ENCODE data around the gene SNAP23. TPM values are rescaled to one million over a fixed set of nuclear protein-coding genes. Genes with fewer than 3 reads are reported as not detected.

SNAP23 gene
- total RNA-seq, 1 donor from 2014 or later, result 68.4 TPM

DNA sequence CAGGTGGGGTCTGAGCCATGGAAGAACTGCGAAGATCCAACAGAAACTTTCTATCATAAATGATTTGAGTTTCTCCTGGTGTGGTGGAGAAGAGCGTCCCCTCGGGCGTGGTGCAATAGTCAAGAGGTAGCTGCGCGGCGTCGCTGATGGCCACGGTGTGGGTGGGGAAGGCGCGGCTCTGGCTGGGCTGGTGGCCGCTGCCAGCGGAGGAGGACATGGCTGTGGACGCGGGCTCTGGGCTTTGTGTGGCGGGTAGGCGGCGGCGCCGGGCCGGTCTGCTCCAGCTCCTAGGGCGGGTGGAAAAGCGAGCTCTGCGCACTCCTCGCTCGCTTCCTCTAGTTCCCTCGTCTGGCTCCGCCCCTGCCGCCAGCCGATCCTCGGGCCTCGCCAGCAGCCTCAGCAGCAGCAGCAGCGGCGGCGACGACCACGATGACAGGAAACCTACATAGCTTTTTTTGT lies 85.9 kb downstream of the SNAP23 start:
- peak overlapping the region; percentile 57 for H3K27ac Mint-ChIP-seq

More for the DNA sequence above, 85.9 kb downstream of the SNAP23 start:
- Mint-ChIP-seq H3K9me3 (no peaks in the 10 kb centered on the region), H3K4me3 (peak overlapping the region; percentile 87), H3K27me3 (peaks cover 61% of the 10 kb centered on the region), H3K4me1 (ENCODE audit: unreplicated experiment) (peaks cover 31% of the 10 kb centered on the region), H3K36me3 (peaks cover 2% of the 10 kb centered on the region)
- TF ChIP-seq, protein P1, sequence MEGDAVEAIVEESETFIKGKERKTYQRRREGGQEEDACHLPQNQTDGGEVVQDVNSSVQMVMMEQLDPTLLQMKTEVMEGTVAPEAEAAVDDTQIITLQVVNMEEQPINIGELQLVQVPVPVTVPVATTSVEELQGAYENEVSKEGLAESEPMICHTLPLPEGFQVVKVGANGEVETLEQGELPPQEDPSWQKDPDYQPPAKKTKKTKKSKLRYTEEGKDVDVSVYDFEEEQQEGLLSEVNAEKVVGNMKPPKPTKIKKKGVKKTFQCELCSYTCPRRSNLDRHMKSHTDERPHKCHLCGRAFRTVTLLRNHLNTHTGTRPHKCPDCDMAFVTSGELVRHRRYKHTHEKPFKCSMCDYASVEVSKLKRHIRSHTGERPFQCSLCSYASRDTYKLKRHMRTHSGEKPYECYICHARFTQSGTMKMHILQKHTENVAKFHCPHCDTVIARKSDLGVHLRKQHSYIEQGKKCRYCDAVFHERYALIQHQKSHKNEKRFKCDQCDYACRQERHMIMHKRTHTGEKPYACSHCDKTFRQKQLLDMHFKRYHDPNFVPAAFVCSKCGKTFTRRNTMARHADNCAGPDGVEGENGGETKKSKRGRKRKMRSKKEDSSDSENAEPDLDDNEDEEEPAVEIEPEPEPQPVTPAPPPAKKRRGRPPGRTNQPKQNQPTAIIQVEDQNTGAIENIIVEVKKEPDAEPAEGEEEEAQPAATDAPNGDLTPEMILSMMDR (conservative IDR thresholded peaks at IDR 0.05), result no peak
- peak; percentile 86 for DNase-seq (ENCODE audit: extremely low spot score, unreplicated experiment)

Other genes with a start within 250 kb of the SNAP23 start
- 24.4 and 25.3 TPM in 2 replicates for gene GANC, start 222.4 kb upstream of the SNAP23 start, total RNA-seq (ENCODE audit: low replicate concordance)
- 44.3 and 67.0 TPM in 2 replicates for gene TMEM87A, start 222.2 kb upstream of the SNAP23 start, total RNA-seq (ENCODE audit: low replicate concordance)
- 10.6 and 12.3 TPM in 2 replicates for gene CAPN3, start 136.1 kb upstream of the SNAP23 start, total RNA-seq (ENCODE audit: low replicate concordance)
- gene ZNF106, start 4.5 kb upstream of the SNAP23 start, total RNA-seq (ENCODE audit: low replicate concordance), result 44.5 and 52.4 TPM in 2 replicates
- gene LRRC57, start 53.2 kb downstream of the SNAP23 start, total RNA-seq (ENCODE audit: low replicate concordance), result 29.0 and 36.3 TPM in 2 replicates
- 17.3 and 23.2 TPM in 2 replicates for gene HAUS2, start 53.2 kb downstream of the SNAP23 start, total RNA-seq (ENCODE audit: low replicate concordance)
- 1.2 and 13.7 TPM in 2 replicates for gene STARD9, start 80.0 kb downstream of the SNAP23 start, total RNA-seq (ENCODE audit: low replicate concordance)
- 25.8 and 37.2 TPM in 2 replicates for gene CDAN1, start 241.5 kb downstream of the SNAP23 start, total RNA-seq (ENCODE audit: low replicate concordance)

Measured in type B pancreatic cell (in vitro differentiated cells).